ENCODE measurements around the gene SETD9. TPM values are rescaled to one million over a fixed set of nuclear protein-coding genes. Genes with fewer than 3 reads are reported as not detected.

Gene SETD9
- total RNA-seq, 3 donors from 2014 or later: 2.7 to 10.5 (median 7.5) TPM

- H3K27me3 Mint-ChIP-seq (ENCODE audit: low read depth): no peaks in the 10 kb centered on the region
- no peak for DNase-seq
- H3K4me1 Mint-ChIP-seq (ENCODE audit: low read depth): peaks cover 16% of the 10 kb centered on the region
- H3K36me3 Mint-ChIP-seq (ENCODE audit: insufficient read depth): no peaks in the 10 kb centered on the region
- no peaks in the 10 kb centered on the region for H3K9me3 Mint-ChIP-seq
- H3K4me3 Mint-ChIP-seq: peak overlapping the region; percentile 83
- peak; percentile 19 to 34 for ATAC-seq
Observed at GRCh38 chr5:56910210-56910965, 992 bp downstream of the SETD9 start.

- Mint-ChIP-seq H3K4me3 (no peak overlapping the region), H3K9me3 (no peaks in the 10 kb centered on the region), H3K27me3 (ENCODE audit: low read depth) (no peaks in the 10 kb centered on the region), H3K36me3 (ENCODE audit: insufficient read depth) (no peaks in the 10 kb centered on the region), H3K4me1 (ENCODE audit: low read depth) (peaks cover 14% of the 10 kb centered on the region)
- ATAC-seq: no peak
- no peak for DNase-seq
Observed at GRCh38 chr5:56913766-56914165, 4.4 kb downstream of the SETD9 start.

GRCh38 chr5:56914678-56915077 lies 5.3 kb downstream of the SETD9 start:
- H3K36me3 Mint-ChIP-seq (ENCODE audit: insufficient read depth): no peaks in the 10 kb centered on the region
- H3K4me1 Mint-ChIP-seq (ENCODE audit: low read depth): peaks cover 11% of the 10 kb centered on the region
- H3K4me3 Mint-ChIP-seq: no peak overlapping the region
- H3K27me3 Mint-ChIP-seq (ENCODE audit: low read depth): no peaks in the 10 kb centered on the region
- ATAC-seq (no peak), DNase-seq (no peak)
- no peaks in the 10 kb centered on the region for H3K9me3 Mint-ChIP-seq

- ATAC-seq (no peak), DNase-seq (no peak)
- Mint-ChIP-seq H3K4me3 (no peak overlapping the region), H3K36me3 (ENCODE audit: insufficient read depth) (peaks cover 6% of the 10 kb centered on the region), H3K27me3 (ENCODE audit: low read depth) (no peaks in the 10 kb centered on the region), H3K4me1 (ENCODE audit: low read depth) (peaks cover 2% of the 10 kb centered on the region), H3K9me3 (no peaks in the 10 kb centered on the region)
Observed at GRCh38 chr5:56917534-56917933, 8.1 kb downstream of the SETD9 start.

- DNase-seq (no peak), ATAC-seq (no peak)
- peaks cover 10% of the 10 kb centered on the region for H3K36me3 Mint-ChIP-seq (ENCODE audit: insufficient read depth)
- H3K9me3 Mint-ChIP-seq: no peaks in the 10 kb centered on the region
- H3K27me3 Mint-ChIP-seq (ENCODE audit: low read depth): no peaks in the 10 kb centered on the region
- H3K4me1 Mint-ChIP-seq (ENCODE audit: low read depth): peaks cover 2% of the 10 kb centered on the region
- H3K4me3 Mint-ChIP-seq: no peak overlapping the region
Observed at GRCh38 chr5:56918054-56918453, 8.7 kb downstream of the SETD9 start.

GRCh38 chr5:56919942-56920662 lies 10.7 kb downstream of the SETD9 start:
- DNase-seq (no peak), ATAC-seq (no peak)
- H3K4me3 Mint-ChIP-seq: no peak overlapping the region
- H3K4me1 Mint-ChIP-seq (ENCODE audit: low read depth): peaks cover 2% of the 10 kb centered on the region
- peaks cover 22% of the 10 kb centered on the region for H3K36me3 Mint-ChIP-seq (ENCODE audit: insufficient read depth)
- H3K27me3 Mint-ChIP-seq (ENCODE audit: low read depth): no peaks in the 10 kb centered on the region
- no peaks in the 10 kb centered on the region for H3K9me3 Mint-ChIP-seq

GRCh38 chr5:56922922-56923321 lies 13.5 kb downstream of the SETD9 start:
- Mint-ChIP-seq H3K9me3 (no peaks in the 10 kb centered on the region), H3K4me1 (ENCODE audit: low read depth) (peaks cover 2% of the 10 kb centered on the region), H3K4me3 (no peak overlapping the region), H3K36me3 (ENCODE audit: insufficient read depth) (peaks cover 39% of the 10 kb centered on the region), H3K27me3 (ENCODE audit: low read depth) (no peaks in the 10 kb centered on the region)
- no peak for ATAC-seq
- DNase-seq: no peak

GRCh38 chr5:56934325-56934724 lies 24.9 kb downstream of the SETD9 start:
- H3K9me3 Mint-ChIP-seq: no peaks in the 10 kb centered on the region
- DNase-seq: no peak
- no peaks in the 10 kb centered on the region for H3K27me3 Mint-ChIP-seq (ENCODE audit: low read depth)

GRCh38 chr5:56938858-56939257 lies 29.5 kb downstream of the SETD9 start:
- H3K4me3 Mint-ChIP-seq: no peak overlapping the region
- DNase-seq (no peak), ATAC-seq (no peak)
- H3K4me1 Mint-ChIP-seq (ENCODE audit: low read depth): no peaks in the 10 kb centered on the region
- H3K9me3 Mint-ChIP-seq: no peaks in the 10 kb centered on the region
- no peaks in the 10 kb centered on the region for H3K27me3 Mint-ChIP-seq (ENCODE audit: low read depth)
- H3K36me3 Mint-ChIP-seq (ENCODE audit: insufficient read depth): peaks cover 52% of the 10 kb centered on the region

More at GRCh38 chr5:56934325-56934724, 24.9 kb downstream of the SETD9 start:
- ATAC-seq: no peak
- Mint-ChIP-seq H3K4me3 (no peak overlapping the region), H3K36me3 (ENCODE audit: insufficient read depth) (peaks cover 39% of the 10 kb centered on the region), H3K4me1 (ENCODE audit: low read depth) (no peaks in the 10 kb centered on the region)

- H3K4me1 Mint-ChIP-seq (ENCODE audit: low read depth): no peaks in the 10 kb centered on the region
- no peak overlapping the region for H3K4me3 Mint-ChIP-seq
- ATAC-seq: no peak
- peaks cover 49% of the 10 kb centered on the region for H3K36me3 Mint-ChIP-seq (ENCODE audit: insufficient read depth)
- DNase-seq: no peak
- no peaks in the 10 kb centered on the region for H3K9me3 Mint-ChIP-seq
- no peaks in the 10 kb centered on the region for H3K27me3 Mint-ChIP-seq (ENCODE audit: low read depth)
Observed at GRCh38 chr5:56941981-56942380, 32.6 kb downstream of the SETD9 start.

- no peaks in the 10 kb centered on the region for H3K27me3 Mint-ChIP-seq (ENCODE audit: low read depth)
- H3K4me1 Mint-ChIP-seq (ENCODE audit: low read depth): peaks cover 14% of the 10 kb centered on the region
- H3K4me3 Mint-ChIP-seq: no peak overlapping the region
- ATAC-seq (no peak), DNase-seq (no peak)
- H3K9me3 Mint-ChIP-seq: no peaks in the 10 kb centered on the region
- peaks cover 21% of the 10 kb centered on the region for H3K36me3 Mint-ChIP-seq (ENCODE audit: insufficient read depth)
Observed at GRCh38 chr5:56947052-56947451, 37.7 kb downstream of the SETD9 start.

GRCh38 chr5:56950626-56951125 lies 41.3 kb downstream of the SETD9 start:
- Mint-ChIP-seq H3K4me3 (peak overlapping the region; percentile 94), H3K27me3 (ENCODE audit: low read depth) (peaks cover 19% of the 10 kb centered on the region), H3K4me1 (ENCODE audit: low read depth) (peaks cover 21% of the 10 kb centered on the region), H3K36me3 (ENCODE audit: insufficient read depth) (peaks cover 6% of the 10 kb centered on the region), H3K9me3 (no peaks in the 10 kb centered on the region)
- ATAC-seq (peak; percentile 44 to 47), DNase-seq (peak; percentile 38)

GRCh38 chr5:56951126-56951945 lies 41.9 kb downstream of the SETD9 start:
- H3K4me3 Mint-ChIP-seq: peak overlapping the region; percentile 94
- H3K9me3 Mint-ChIP-seq: no peaks in the 10 kb centered on the region
- peak; percentile 5 for DNase-seq
- H3K27me3 Mint-ChIP-seq (ENCODE audit: low read depth): peaks cover 21% of the 10 kb centered on the region
- peaks cover 21% of the 10 kb centered on the region for H3K4me1 Mint-ChIP-seq (ENCODE audit: low read depth)
- ATAC-seq: peak; percentile 41 to 43
- H3K36me3 Mint-ChIP-seq (ENCODE audit: insufficient read depth): peaks cover 2% of the 10 kb centered on the region

All from activated T-cell treated with anti-CD3 and anti-CD28 coated beads, Interleukin-2, amount 50 U/mL, for 4 hours (primary cell).